ENCODE measurements around the gene HMCN2.

The HMCN2 gene

GRCh38 chr9:130371196-130371966 lies 105.8 kb downstream of the HMCN2 start:
- no peak for DNase-seq

GRCh38 chr9:130372057-130372456 lies 106.5 kb downstream of the HMCN2 start:
- no peak for DNase-seq

- no peak for DNase-seq
These were observed 108.2 kb downstream of the HMCN2 start for GRCh38 chr9:130373679-130374325.

- no peak for DNase-seq
These were observed 112.1 kb downstream of the HMCN2 start for GRCh38 chr9:130377612-130378011.

GRCh38 chr9:130378875-130379648 lies 113.5 kb downstream of the HMCN2 start:
- DNase-seq, result no peak

GRCh38 chr9:130379649-130379970 lies 114.0 kb downstream of the HMCN2 start:
- DNase-seq, result no peak

- DNase-seq, result no peak
These were observed 115.4 kb downstream of the HMCN2 start for GRCh38 chr9:130380920-130381469.

GRCh38 chr9:130381660-130382059 lies 116.1 kb downstream of the HMCN2 start:
- DNase-seq, result no peak

GRCh38 chr9:130382096-130382495 lies 116.5 kb downstream of the HMCN2 start:
- DNase-seq, result no peak

- DNase-seq, result no peak
These were observed 117.2 kb downstream of the HMCN2 start for GRCh38 chr9:130382636-130383349.

GRCh38 chr9:130383350-130383715 lies 117.8 kb downstream of the HMCN2 start:
- no peak for DNase-seq

GRCh38 chr9:130383979-130384676 lies 118.6 kb downstream of the HMCN2 start:
- DNase-seq, result no peak

- DNase-seq, result no peak
These were observed 119.7 kb downstream of the HMCN2 start for GRCh38 chr9:130385257-130385656.

GRCh38 chr9:130387398-130387797 lies 121.8 kb downstream of the HMCN2 start:
- DNase-seq, result no peak

GRCh38 chr9:130387905-130388304 lies 122.3 kb downstream of the HMCN2 start:
- DNase-seq, result no peak

- no peak for DNase-seq
These were observed 124.8 kb downstream of the HMCN2 start for GRCh38 chr9:130390390-130390789.

GRCh38 chr9:130390986-130391385 lies 125.4 kb downstream of the HMCN2 start:
- no peak for DNase-seq

GRCh38 chr9:130391866-130392265 lies 126.3 kb downstream of the HMCN2 start:
- DNase-seq, result no peak

GRCh38 chr9:130393681-130394071 lies 128.1 kb downstream of the HMCN2 start:
- no peak for DNase-seq

- no peak for DNase-seq
These were observed 128.8 kb downstream of the HMCN2 start for GRCh38 chr9:130394320-130394719.

GRCh38 chr9:130394814-130395470 lies 129.4 kb downstream of the HMCN2 start:
- DNase-seq, result no peak

Measured in NCI-H774 (cell line).